ENCODE data around the gene MYLK. TPM values are rescaled to one million over a fixed set of nuclear protein-coding genes. Genes with fewer than 3 reads are reported as not detected.

Gene MYLK
- total RNA-seq, 2 experiments from 2014 or later = 0.06 to 0.15 TPM

DNA sequence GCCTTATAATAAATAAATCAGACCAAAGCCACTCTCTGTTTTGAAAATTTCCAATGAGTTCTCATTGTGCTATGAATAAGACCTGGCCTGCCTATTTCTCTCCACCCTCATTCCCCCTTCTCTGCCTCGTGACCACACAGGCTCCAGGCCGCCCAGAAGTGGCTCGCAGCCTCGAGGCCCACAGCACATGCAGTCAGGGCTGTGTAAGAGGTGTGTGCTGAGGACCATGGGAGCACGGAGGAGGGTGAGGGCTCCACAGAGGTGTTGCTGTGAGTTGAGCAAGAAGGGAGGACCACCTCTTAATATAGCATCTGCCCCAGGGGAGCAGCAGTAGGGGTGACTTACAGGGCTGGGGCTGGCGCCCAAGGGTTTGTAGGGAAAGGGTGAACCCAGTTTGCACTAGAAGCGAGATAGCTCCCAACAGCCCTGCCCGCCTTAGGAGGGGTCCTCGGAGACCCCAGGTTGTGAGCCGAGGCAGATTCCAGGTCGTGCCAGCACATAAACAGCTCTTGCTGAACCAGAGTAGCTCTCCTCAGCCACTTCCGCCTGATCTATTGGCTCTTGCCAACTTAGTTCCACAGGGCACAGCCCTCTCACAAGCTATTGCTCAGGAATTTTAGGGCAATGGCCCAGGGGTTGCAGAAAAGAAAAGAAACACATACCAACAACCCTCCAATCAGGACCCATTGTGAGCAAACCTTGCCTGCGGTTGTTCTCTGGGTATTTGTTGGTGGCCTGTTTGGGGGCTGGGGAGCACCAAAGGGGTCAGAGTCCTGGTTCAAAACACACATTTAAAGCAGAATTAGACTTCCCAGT lies 117.7 kb downstream of the MYLK start:
- Mint-ChIP-seq H3K9me3 (no peaks in the 10 kb centered on the region), H3K27ac (no peak overlapping the region), H3K4me3 (no peak overlapping the region), H3K27me3 (peaks cover 25% of the 10 kb centered on the region), H3K36me3 (ENCODE audit: low read depth) (no peaks in the 10 kb centered on the region), H3K4me1 (no peaks in the 10 kb centered on the region)
- DNase-seq = no peak
- ChIA-PET CTCF (interaction anchor here (1.1 kb wide), 1 partner anchor 21 kb away, joined by 3 read pairs; no protein-coding TSS in a partner anchor), POLR2A (no interaction called here)

DNA sequence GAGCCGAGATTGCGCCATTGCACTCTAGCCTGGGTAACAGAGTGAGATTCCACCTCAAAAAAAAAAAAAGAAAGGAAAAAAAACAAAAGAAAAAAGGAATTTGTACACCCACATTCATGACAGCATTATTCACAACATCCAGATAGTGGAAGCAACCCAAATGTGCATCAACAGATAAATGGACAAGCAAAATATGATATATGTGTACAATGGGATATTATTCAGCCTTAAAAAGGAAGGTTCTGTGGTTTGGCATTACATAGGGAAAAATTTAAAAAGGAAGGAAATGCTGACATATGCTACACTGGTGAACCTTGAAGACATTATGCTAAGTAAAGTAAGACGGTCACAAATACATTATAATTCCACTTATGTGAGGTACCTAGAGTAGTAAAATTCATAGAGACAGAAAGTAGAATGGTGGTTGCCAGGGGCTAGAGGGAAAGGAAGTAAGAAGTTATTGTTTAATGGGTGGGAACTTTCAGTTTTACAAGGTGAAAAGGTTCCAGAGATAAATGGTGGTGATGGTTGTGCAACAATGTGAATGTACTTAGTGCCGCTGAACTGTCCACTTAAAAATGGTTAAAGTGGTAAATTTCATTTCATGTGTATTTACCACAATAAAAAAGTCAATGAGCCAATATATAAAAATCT lies 118.5 kb downstream of the MYLK start:
- no peak overlapping the region for H3K4me3 Mint-ChIP-seq
- CTCF ChIA-PET = no interaction called here
- no peaks in the 10 kb centered on the region for H3K36me3 Mint-ChIP-seq (ENCODE audit: low read depth)
- H3K9me3 Mint-ChIP-seq = no peaks in the 10 kb centered on the region
- no peak for DNase-seq
- peaks cover 17% of the 10 kb centered on the region for H3K27me3 Mint-ChIP-seq
- POLR2A ChIA-PET = no interaction called here
- no peak overlapping the region for H3K27ac Mint-ChIP-seq
- H3K4me1 Mint-ChIP-seq = no peaks in the 10 kb centered on the region

DNA sequence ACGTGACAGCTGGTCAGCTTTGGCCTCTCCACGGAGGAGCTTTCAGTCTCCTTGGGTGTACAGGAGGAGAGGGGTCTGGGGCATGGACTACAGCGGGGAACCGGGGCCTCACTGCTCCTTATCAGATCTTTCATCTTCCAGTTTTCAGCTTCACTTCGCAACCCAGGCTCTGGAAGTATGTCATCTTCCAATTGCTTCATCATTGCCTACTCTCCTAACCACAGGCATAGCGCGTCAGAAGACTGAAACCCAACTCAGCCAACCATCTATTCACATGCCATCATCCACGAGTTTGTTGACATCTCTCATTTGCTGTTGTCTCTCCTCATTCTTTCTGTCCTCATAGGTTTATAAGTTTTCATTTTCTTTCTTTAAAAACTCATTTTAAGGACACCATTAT lies 119.5 kb downstream of the MYLK start:
- H3K4me3 Mint-ChIP-seq = no peak overlapping the region
- POLR2A ChIA-PET = no interaction called here
- no peak for DNase-seq

DNA sequence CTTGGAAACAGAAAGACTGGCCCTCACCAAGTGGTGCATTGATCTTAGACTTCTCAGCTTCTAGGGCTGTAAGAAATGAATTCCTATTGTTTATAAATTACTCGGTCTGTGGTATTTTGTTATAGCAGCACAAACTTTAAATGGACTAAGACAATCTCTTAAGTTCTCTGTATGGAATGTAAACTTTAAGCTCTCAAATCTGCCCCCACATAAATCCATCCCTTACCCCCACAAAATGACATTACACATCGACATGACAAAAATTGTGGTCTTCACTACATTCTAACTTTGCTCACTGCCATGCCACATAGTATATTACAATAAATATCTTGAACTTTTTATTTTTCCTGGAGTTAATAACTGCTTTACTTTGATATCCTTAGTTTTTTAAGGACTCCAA lies 121.3 kb downstream of the MYLK start:
- H3K36me3 Mint-ChIP-seq (ENCODE audit: low read depth) = no peaks in the 10 kb centered on the region
- no peak for DNase-seq
- H3K4me1 Mint-ChIP-seq = no peaks in the 10 kb centered on the region
- CTCF ChIA-PET = no interaction called here
- POLR2A ChIA-PET = no interaction called here
- no peak overlapping the region for H3K27ac Mint-ChIP-seq
- H3K9me3 Mint-ChIP-seq = no peaks in the 10 kb centered on the region
- peaks cover 29% of the 10 kb centered on the region for H3K27me3 Mint-ChIP-seq
- H3K4me3 Mint-ChIP-seq = no peak overlapping the region

More for the DNA sequence above, 119.5 kb downstream of the MYLK start:
- Mint-ChIP-seq H3K27me3 (peaks cover 12% of the 10 kb centered on the region), H3K36me3 (ENCODE audit: low read depth) (no peaks in the 10 kb centered on the region), H3K27ac (no peak overlapping the region), H3K9me3 (no peaks in the 10 kb centered on the region), H3K4me1 (no peaks in the 10 kb centered on the region)
- CTCF ChIA-PET = no interaction called here

DNA sequence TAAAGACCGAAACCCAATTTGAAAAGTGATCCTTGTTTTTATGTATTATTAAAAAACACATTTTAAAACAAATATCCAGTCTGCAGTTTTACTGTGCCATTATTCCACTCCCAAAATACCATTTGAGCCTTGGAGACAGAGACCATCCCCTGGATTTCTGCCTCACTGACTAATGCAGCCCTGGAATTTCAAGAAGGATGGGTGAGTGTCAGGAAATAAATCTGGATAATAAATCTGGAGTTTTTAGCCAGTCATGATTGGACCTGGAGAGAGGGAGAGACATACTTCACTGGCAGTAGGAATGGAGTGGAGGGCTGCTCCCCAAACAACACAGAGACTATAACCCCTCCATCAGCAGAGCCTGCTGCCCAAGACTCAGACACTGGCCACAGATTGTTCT lies 123.3 kb downstream of the MYLK start:
- Mint-ChIP-seq H3K9me3 (no peaks in the 10 kb centered on the region), H3K36me3 (ENCODE audit: low read depth) (no peaks in the 10 kb centered on the region), H3K27ac (no peak overlapping the region), H3K27me3 (peaks cover 38% of the 10 kb centered on the region), H3K4me1 (peaks cover 5% of the 10 kb centered on the region), H3K4me3 (no peak overlapping the region)
- no peak for DNase-seq
- POLR2A ChIA-PET = no interaction called here
- CTCF ChIA-PET = no interaction called here

DNA sequence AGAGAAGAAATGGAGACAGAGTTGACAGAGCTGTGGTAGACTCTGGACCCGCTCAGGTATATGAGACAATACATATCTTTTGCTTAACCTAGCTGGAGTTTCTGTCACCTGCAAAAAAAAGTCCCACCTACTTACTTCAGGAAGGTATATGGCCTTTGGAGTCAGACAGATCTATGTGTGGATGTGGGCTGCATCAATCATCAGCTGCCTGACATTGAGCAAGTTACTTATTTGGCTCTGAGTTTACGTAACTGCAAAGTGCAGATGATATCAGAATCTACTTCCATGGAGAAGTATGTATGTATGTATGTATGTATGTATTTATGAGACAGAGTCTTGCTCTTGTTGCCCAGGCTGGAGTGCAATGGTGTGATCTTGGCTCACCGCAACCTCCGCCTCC lies 124.3 kb downstream of the MYLK start:
- peaks cover 5% of the 10 kb centered on the region for H3K4me1 Mint-ChIP-seq
- ChIA-PET POLR2A (no interaction called here), CTCF (no interaction called here)
- no peak for DNase-seq
- H3K27me3 Mint-ChIP-seq = peaks cover 38% of the 10 kb centered on the region
- no peak overlapping the region for H3K4me3 Mint-ChIP-seq
- no peaks in the 10 kb centered on the region for H3K36me3 Mint-ChIP-seq (ENCODE audit: low read depth)
- no peaks in the 10 kb centered on the region for H3K9me3 Mint-ChIP-seq
- H3K27ac Mint-ChIP-seq = no peak overlapping the region

DNA sequence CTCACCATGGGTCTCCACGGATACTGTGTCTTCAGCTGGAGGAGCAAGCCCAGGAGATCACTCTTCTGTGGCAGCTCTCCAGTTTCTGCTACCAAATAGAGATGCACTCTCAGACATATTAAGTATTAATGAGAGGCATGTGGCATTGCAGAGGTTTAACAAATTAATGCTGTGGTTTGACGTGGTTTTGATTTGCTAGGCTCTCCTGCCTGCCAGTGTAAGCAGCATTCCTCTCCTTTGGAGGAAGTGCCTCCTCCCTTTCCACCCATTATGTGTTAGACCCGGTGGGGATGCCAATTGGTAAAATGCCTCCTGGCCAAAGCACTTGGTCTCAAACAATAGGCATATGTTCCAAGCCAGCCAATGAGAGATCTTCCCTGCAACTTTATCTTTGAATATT lies 124.8 kb downstream of the MYLK start:
- H3K4me3 Mint-ChIP-seq = no peak overlapping the region
- DNase-seq = no peak
- H3K27me3 Mint-ChIP-seq = peaks cover 34% of the 10 kb centered on the region
- no peaks in the 10 kb centered on the region for H3K9me3 Mint-ChIP-seq
- CTCF ChIA-PET = no interaction called here
- H3K36me3 Mint-ChIP-seq (ENCODE audit: low read depth) = no peaks in the 10 kb centered on the region
- peaks cover 5% of the 10 kb centered on the region for H3K4me1 Mint-ChIP-seq
- POLR2A ChIA-PET = no interaction called here
- no peak overlapping the region for H3K27ac Mint-ChIP-seq

DNA sequence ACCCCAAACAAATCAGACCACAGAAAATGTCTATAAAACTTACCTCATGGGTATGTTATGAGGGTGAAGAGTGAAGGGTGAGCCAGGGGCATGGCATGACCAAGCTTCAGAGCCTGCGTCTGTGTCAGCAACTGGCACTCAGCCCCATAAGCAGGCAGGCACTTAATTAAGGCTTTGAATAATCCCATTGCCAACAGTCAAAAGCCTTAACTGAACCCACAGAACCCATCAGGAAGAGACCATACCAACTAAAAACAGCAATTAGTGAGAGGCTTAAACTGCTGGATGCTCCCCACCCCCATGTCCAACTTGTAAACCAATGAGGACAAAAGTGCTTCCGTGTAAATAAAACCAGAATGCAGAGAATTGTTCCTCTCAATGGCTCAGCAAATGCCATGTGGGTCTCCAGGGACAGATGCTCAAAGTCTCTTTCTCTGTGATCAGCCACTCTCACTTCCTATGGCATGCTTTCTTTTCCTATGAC lies 126.0 kb downstream of the MYLK start:
- ChIA-PET POLR2A (no interaction called here), CTCF (no interaction called here)
- peaks cover 26% of the 10 kb centered on the region for H3K27me3 Mint-ChIP-seq
- H3K36me3 Mint-ChIP-seq (ENCODE audit: low read depth) = no peaks in the 10 kb centered on the region
- no peak overlapping the region for H3K4me3 Mint-ChIP-seq
- DNase-seq = no peak
- no peak overlapping the region for H3K27ac Mint-ChIP-seq
- H3K4me1 Mint-ChIP-seq = peaks cover 5% of the 10 kb centered on the region
- H3K9me3 Mint-ChIP-seq = no peaks in the 10 kb centered on the region

DNA sequence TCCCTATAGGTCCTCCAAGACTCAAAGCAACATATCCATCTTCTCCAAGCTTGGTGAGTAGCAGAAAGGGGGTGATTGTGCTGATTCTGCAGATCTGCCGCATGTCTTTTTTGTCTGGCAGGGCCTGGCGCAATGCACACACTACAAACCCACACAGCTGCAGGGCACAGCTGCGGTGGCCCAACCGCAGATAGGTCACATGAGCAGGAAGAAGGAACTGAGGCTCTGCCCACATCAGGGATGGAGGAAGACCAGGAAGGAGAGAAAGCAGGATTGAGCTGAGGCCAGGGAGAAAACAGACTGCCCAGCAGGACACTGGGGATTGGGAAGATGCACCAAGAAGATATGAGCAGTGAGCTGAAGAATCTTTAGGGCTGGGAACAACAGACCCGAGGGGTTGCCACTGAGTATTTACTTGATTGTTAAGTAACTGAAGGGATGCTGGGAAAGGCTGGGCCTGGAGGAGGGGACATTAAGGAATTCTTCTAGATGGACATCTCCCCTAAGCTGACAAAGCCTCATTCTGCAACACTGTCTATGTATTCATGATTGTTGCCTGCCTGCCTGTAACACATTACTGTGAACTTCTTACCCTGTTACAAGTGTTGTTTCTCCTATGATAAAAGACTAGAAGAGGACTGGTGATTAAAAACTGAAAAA lies 126.7 kb downstream of the MYLK start:
- no peak for DNase-seq
- POLR2A ChIA-PET = no interaction called here
- no peaks in the 10 kb centered on the region for H3K36me3 Mint-ChIP-seq (ENCODE audit: low read depth)

DNA sequence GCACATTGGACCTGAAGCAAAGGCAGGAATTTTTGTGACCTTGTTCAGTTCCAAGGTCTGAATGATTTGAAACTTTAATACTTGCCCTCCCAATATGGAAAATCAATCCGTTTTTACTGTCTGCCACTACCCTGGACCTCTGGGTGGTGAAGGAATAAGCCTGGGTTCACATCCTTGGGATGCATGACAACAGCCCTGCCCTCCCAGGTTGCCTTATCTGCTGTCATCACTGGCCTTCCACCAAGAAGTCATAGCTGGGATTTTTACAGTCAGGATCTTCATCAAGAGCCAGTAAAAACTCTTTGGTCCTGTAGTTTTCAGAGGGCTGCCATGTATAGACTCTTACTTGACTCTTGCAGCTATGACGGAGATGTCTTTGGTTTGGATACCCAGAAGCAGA lies 128.6 kb downstream of the MYLK start:
- CTCF ChIA-PET = no interaction called here
- Mint-ChIP-seq H3K4me1 (peaks cover 5% of the 10 kb centered on the region), H3K27me3 (peaks cover 26% of the 10 kb centered on the region), H3K36me3 (ENCODE audit: low read depth) (no peaks in the 10 kb centered on the region), H3K4me3 (no peak overlapping the region), H3K9me3 (no peaks in the 10 kb centered on the region), H3K27ac (no peak overlapping the region)
- POLR2A ChIA-PET = no interaction called here
- no peak for DNase-seq

More for the DNA sequence above, 126.7 kb downstream of the MYLK start:
- CTCF ChIA-PET = no interaction called here
- H3K4me3 Mint-ChIP-seq = no peak overlapping the region
- no peaks in the 10 kb centered on the region for H3K9me3 Mint-ChIP-seq
- peaks cover 26% of the 10 kb centered on the region for H3K27me3 Mint-ChIP-seq
- peaks cover 5% of the 10 kb centered on the region for H3K4me1 Mint-ChIP-seq
- H3K27ac Mint-ChIP-seq = no peak overlapping the region

DNA sequence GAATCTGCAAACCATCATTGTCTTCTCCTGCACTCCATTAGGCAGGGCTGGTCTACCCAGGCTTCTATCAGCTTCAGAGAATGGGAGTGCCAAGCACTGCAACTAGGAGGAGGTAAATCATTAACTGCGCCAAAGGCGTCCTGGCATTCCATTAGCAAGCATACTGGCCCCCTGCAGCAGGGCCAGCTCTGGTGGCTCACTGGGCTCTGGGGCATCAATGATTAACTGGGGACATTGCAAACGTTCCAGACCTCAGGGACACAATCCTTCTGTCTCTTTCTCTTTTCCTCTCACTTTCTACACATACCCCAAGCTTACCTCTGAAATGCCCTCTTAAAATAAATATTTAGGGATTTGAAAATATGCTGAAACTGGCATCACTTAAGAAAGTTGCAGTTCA lies 129.0 kb downstream of the MYLK start:
- CTCF ChIA-PET = no interaction called here
- Mint-ChIP-seq H3K4me3 (no peak overlapping the region), H3K36me3 (ENCODE audit: low read depth) (no peaks in the 10 kb centered on the region), H3K4me1 (peaks cover 5% of the 10 kb centered on the region), H3K27ac (no peak overlapping the region), H3K27me3 (peaks cover 26% of the 10 kb centered on the region), H3K9me3 (no peaks in the 10 kb centered on the region)
- POLR2A ChIA-PET = no interaction called here
- DNase-seq = no peak

DNA sequence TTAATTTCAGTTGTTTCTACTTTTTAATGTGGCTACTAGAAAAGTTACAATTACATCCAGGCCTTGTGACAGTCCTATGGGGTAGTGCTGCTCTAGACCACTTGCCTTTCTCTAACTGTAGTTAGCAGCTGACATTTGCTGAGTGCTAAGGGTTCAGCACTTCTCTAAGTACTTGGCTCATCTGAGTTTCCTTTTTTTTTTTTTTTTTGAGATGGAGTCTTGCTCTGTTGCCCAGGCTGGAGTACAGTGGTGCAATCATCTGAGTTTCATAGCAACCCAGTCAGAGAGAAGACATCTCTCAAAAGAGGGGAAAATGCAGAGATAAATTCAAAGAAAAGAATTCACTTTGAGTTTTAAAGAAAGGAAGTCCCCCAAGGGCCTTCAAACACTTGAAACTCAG lies 130.8 kb downstream of the MYLK start:
- peaks cover 14% of the 10 kb centered on the region for H3K27me3 Mint-ChIP-seq
- CTCF ChIA-PET = no interaction called here
- H3K27ac Mint-ChIP-seq = no peak overlapping the region
- H3K4me3 Mint-ChIP-seq = no peak overlapping the region
- POLR2A ChIA-PET = no interaction called here
- H3K4me1 Mint-ChIP-seq = peaks cover 5% of the 10 kb centered on the region
- H3K36me3 Mint-ChIP-seq (ENCODE audit: low read depth) = no peaks in the 10 kb centered on the region
- no peaks in the 10 kb centered on the region for H3K9me3 Mint-ChIP-seq
- DNase-seq = no peak

DNA sequence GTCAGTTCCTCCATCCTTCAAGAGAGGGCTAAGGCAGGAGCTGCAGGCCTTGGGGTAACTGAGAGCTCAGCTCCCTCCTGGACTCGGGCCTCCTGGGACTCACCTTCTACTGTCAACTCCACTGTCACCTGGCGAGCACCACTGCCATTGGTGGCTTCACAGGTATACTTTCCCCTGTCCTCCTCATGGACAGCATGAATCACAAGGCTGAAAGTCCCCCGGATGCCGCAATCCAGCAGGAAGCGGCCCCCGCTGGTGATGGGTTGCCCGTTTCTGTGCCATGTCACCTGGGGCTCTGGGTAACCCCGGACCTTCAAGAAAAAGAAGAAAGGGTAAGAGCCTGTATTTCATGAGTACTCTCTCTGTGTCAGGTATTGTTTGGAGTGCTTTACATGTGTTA lies 131.9 kb downstream of the MYLK start:
- CTCF ChIA-PET = no interaction called here
- peaks cover 3% of the 10 kb centered on the region for H3K4me1 Mint-ChIP-seq
- H3K27me3 Mint-ChIP-seq = peaks cover 3% of the 10 kb centered on the region
- no peak for DNase-seq
- H3K36me3 Mint-ChIP-seq (ENCODE audit: low read depth) = no peaks in the 10 kb centered on the region
- no peak overlapping the region for H3K27ac Mint-ChIP-seq
- POLR2A ChIA-PET = no interaction called here
- no peaks in the 10 kb centered on the region for H3K9me3 Mint-ChIP-seq
- H3K4me3 Mint-ChIP-seq = no peak overlapping the region

All from activated CD4-positive, alpha-beta T cell treated with anti-CD3 and anti-CD28 coated beads, Interleukin-2, amount 10 ng/mL, durations not matched to agents 7 days and 5 days (primary cell).